ENCODE data around the gene RPS21.

RPS21 gene

GRCh38 chr20:62386383-62387218 is at the start of gene RPS21:
Gene RPS21, plus strand, starts transcription at chr20:62387103. Its CDS starts 236 bp downstream, at chr20:62387339.
- DNase-seq (ENCODE audit: low spot score) = peak; percentile 88

DNA sequence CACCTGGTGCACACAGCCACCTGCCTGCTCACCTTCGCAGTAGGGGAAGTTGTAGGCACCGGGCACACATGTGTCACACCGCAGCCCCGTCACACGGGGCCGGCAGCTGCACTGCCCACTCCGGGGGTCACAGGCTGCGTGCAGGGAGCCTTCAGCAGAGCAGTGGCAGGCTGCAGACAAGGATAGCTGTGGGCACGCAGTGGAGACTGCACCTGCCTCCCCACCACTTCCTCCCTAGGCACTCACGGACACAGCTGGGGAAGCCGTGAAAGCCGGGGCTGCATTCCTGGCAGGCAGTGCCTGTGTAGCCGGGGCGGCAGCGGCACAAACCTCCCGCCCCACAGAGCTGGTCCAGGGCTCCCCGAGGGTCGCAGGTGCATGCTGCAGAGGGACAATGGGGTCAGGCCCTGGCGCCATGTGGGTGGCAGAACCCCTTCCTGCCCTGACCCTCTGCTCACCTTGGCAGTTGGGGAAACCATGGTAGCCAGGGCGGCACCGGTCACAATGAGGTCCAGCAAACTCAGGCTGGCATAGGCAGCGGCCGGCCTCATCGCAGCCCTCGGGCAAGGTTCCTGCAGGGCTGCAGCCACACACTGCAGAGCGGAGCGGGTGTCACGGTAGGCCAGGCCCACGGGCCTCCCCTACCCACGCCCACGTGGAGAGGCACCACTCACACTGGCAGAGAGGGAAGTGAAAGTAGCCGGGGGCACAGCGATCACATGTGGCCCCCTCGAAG is 49.2 kb upstream of the RPS21 start:
- no peak for DNase-seq (ENCODE audit: low spot score)

DNA sequence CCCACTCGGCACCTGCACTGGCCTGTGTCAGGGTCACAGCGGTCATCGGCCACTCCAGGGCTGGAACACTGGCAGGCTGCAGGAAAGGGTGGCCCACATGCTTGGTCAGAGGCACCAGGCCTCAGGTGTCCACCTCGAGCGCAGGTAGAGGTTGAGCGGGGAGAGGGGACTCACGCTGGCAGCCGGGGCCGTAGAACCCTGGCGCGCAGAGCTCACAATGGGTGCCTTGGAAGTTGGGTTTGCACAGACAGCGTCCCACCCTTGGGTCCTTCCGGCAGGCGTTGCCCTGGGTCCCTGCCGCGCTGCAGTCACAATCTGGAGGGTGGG is 48.6 kb upstream of the RPS21 start:
- DNase-seq (ENCODE audit: low spot score) = no peak

GRCh38 chr20:62339647-62340062 is 47.2 kb upstream of the RPS21 start:
- no peak for DNase-seq (ENCODE audit: low spot score)

GRCh38 chr20:62342910-62343309 is 44.0 kb upstream of the RPS21 start:
- no peak for DNase-seq (ENCODE audit: low spot score)

DNA sequence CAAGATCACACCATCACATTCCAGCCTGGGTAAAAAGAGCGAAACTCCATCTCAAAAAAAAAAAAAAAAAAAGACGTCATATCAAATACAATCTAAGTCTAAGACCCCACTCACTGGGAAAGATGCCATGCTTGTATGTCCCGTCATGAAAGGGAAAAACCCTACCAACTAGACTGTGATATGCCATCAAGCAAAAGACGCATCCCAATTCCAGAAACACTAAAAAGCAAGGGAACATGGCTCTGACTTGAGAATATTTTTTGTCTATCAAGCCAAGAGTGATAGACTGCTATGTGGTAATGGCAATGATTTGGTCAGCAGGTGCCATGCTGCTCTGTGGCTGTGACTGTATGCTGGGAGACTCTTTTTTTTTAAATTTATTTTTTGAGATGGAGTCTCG is 42.8 kb upstream of the RPS21 start:
- DNase-seq (ENCODE audit: low spot score) = no peak

GRCh38 chr20:62344782-62345181 is 42.1 kb upstream of the RPS21 start:
- no peak for DNase-seq (ENCODE audit: low spot score)

DNA sequence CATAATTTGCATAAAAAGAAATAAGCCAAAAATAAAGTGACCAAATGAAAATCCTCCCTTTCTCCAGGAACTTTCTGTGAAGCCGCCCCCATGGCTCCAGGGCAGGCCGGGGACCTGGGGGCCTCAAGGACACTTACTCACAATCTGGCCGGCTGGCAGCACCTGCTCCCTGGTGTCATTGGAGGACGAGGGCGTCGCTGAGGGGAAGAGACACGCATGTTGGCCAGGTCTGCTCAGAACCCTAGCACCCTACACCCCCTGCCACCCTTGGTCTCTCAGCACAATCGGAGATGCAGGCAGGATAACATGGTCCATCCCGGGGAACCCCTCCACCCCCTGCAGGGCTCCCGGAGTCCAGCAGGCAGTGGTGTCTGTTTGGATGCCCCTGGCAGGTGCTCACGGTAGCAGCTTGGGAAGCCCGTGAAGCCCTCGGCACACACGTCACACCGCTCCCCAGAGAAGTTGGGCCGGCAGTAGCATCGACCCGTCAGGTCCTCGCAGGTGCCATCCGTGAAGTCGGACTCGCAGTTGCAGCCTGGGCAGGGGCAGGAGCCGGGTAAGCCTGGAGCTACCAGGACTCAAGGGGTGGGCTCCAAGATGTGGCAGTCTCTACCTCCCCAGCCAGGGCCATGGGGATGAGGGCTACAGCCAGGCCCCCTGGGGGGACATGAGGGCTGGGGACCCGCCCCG is 41.1 kb upstream of the RPS21 start:
- DNase-seq (ENCODE audit: low spot score) = no peak

DNA sequence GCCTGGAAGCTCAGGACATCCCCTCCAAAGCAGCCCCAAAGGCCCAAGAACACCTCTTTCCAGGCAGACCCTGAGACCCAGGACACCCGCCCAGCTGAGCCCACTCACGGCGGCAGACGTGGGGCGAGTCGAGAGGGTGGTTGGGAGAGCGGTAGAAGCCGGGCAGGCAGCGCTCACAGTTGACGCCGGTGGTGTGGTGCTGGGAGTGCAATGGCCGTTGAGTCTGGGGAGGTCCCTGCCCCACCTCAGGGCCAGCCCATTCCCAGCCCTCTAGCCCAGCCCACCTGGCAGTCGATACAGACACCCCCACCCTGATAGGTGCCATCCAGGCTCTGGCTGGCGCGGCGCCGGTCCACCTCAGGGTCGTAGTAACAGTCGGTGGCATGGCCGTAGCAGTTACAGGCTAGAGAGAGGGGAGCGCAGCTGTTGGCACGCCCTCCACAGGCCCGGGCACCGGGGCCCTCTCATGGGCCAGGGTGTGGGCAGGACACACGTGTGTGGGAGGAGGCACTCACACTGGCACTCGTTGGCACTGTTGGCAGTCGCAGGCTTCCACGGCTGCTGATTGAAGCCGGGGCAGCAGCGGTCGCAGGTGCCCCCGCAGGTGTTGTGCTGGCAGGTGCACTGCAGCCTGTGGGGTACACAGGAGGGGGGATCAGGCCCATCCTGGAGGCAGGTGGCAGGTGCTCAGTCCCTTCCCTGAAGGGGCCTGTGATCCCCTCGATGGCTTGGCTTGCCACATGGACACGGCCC is 40.3 kb upstream of the RPS21 start:
- DNase-seq (ENCODE audit: low spot score) = no peak

- no peak for DNase-seq (ENCODE audit: low spot score)
These were observed 39.8 kb upstream of the RPS21 start for GRCh38 chr20:62347151-62347404.

DNA sequence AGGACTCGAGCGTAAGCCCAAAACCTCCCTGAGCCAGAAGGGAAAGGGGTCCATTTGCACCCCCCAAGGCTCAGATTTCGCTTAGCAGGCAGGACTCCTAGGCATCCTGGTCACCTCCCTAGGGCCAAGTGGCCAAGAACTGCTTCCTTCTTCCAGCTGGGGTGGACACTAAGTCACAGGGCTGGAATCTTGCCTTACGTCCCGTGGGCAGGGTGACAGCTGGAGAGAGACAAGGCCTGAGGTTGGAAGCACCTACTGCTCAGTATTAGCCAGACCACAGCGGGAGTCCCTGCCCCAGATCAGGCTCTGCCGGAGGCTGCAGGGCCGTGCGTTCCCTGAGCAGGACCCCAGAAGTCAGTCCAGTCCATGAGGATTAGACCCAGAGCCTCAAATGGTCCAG is 39.5 kb upstream of the RPS21 start:
- DNase-seq (ENCODE audit: low spot score) = no peak

GRCh38 chr20:62348604-62349003 is 38.3 kb upstream of the RPS21 start:
- no peak for DNase-seq (ENCODE audit: low spot score)

DNA sequence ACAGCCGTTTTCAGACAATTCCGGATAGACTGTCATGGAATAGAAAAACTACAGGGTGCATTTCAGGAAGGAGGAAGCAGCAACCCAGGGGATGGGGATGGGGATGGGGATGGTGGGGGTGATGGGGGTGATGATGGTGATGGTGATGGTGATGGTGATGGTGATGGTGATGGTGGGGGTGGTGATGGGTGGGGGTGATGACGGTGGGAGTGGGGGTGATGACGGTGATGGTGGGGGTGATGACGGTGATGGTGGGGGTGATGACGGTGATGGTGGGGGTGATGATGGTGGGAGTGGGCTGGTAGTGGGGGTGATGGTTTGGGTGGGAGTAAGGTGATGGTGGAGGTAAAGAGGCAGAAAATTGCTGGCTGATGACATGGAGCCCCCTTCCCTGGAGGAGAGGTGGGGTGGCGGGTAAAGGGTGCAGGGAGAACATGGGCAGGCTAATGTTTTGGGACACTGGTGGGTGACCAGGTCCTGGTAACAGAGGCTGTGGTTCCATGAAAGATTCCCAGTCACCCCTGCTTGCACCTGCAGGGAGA is 37.3 kb upstream of the RPS21 start:
- no peak for DNase-seq (ENCODE audit: low spot score)

DNA sequence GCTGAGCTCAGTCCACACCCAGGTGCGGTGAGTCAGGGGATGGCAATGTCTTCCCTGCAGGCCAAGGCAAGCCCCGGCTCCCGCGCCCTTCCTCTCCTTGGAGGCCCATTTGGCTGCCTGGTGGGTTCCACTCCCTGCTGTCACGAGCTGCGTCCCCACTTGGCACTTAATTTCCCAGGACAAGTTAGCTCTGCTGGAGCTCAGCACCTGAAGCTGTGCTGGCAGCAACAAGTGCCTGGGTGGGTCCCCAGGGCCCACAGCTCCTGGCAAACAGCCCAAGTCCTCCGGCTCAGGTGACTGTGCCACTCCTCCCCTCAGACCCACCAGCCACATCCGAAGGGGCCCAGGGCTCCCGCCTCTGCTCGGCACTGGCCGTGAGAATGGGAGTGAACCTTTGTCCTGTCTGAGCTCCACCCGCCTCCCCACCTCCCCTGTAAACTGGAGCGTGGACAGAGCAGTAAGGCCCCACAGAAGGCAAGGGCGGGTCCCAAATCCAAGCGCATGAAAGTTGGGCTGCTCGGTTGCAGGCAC is 36.7 kb upstream of the RPS21 start:
- no peak for DNase-seq (ENCODE audit: low spot score)

- DNase-seq (ENCODE audit: low spot score) = no peak
These were observed 36.1 kb upstream of the RPS21 start for GRCh38 chr20:62350629-62351422.

GRCh38 chr20:62351469-62352401 is 35.2 kb upstream of the RPS21 start:
- DNase-seq (ENCODE audit: low spot score) = no peak

- DNase-seq (ENCODE audit: low spot score) = peak; percentile 95
These were observed 34.3 kb upstream of the RPS21 start for GRCh38 chr20:62352402-62353288.

GRCh38 chr20:62353289-62354030 is 33.4 kb upstream of the RPS21 start:
- no peak for DNase-seq (ENCODE audit: low spot score)
